Cardiac muscle cell (in vitro differentiated cells and primary cell): ENCODE measurements around the gene AANAT. TPM values are rescaled to one million over a fixed set of nuclear protein-coding genes. Genes with fewer than 3 reads are reported as not detected.

Source experiments
- DNase-seq, 2 donors: peaks; one replicate each; pipeline versions ENCODE4 v3.0.0 to v3.0.0-alpha.2; 2010 to 2017; ENCODE audit warnings: low read depth in 1 of 2, low spot score in 1 of 2
- H3K27ac ChIP-seq: fragments of 200-600 bp; sonication (generic); 2 replicates; pipeline ENCODE4 v1.5.1; 2016
- H3K27me3 ChIP-seq: fragments of 200-600 bp; sonication (generic); 2 replicates; pipeline ENCODE4 v1.6.0; 2016; ENCODE audit warnings: control low read depth
- H3K36me3 ChIP-seq: fragments of 200-600 bp; sonication (generic); 2 replicates; pipeline ENCODE4 v1.5.1; 2016; ENCODE audit warnings: control low read depth
- H3K4me1 ChIP-seq: fragments of 200-600 bp; sonication (generic); 2 replicates; pipeline ENCODE4 v1.8.1; 2017; ENCODE audit warnings: low read depth, mild to moderate bottlenecking, mixed run types
- H3K4me3 ChIP-seq: fragments of 200-600 bp; sonication (generic); 2 replicates; pipeline ENCODE4 v1.5.1; 2016; ENCODE audit warnings: mild to moderate bottlenecking
- H3K9me3 ChIP-seq: fragments of 200-600 bp; sonication (generic); 2 replicates; pipeline ENCODE4 v1.5.1; 2017; ENCODE audit warnings: low read depth, mild to moderate bottlenecking, control low read depth
- polyA plus RNA-seq: library from polyadenylated mRNA; unstranded; fragments of >200 nt; fragmentation: Nextera tagmentation; extraction: Ambion mirVana; gene quantifications from 2 replicates; pipeline ENCODE4 v1.2.1, GENCODE V29; 2016
- total RNA-seq: library from RNA; depleted of rRNA; stranded (reverse); fragments of >200 nt; gene quantifications from 2 replicates; pipeline ENCODE4 v1.2.3, GENCODE V29; 2016
- TF ChIP-seq, protein P1 (sequence below): IDR thresholded peaks from 2 replicates; pipeline ENCODE4 v1.5.1; 2012; ENCODE audit warnings: low read depth, mild to moderate bottlenecking, low read length

Gene AANAT
- total and polyA plus RNA-seq, 2 experiments from 2014 or later, result 0.33 to 2.1 TPM

DNA sequence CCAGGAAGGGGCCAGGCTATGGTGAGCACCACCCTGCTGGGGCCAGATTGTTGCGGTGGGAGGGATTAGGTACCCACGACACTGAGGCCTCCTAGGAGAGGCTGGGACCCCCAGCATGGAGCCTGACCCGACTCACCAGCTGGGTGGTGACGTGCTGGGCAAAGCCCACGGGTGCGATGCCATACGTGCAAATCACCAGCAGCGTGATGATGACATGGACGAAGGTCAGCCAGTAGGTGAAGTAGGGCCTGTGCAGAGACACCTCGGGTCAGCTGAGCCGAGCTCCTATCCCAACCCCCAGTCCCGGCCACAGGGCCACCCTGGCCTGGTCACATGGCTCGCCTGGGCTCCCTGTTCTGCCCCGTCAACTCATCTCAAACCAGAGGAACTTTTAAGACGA is 7.5 kb downstream of the AANAT start:
- H3K27me3 ChIP-seq, result no peaks in the 10 kb centered on the region
- no peak for DNase-seq
- TF ChIP-seq, protein P1, sequence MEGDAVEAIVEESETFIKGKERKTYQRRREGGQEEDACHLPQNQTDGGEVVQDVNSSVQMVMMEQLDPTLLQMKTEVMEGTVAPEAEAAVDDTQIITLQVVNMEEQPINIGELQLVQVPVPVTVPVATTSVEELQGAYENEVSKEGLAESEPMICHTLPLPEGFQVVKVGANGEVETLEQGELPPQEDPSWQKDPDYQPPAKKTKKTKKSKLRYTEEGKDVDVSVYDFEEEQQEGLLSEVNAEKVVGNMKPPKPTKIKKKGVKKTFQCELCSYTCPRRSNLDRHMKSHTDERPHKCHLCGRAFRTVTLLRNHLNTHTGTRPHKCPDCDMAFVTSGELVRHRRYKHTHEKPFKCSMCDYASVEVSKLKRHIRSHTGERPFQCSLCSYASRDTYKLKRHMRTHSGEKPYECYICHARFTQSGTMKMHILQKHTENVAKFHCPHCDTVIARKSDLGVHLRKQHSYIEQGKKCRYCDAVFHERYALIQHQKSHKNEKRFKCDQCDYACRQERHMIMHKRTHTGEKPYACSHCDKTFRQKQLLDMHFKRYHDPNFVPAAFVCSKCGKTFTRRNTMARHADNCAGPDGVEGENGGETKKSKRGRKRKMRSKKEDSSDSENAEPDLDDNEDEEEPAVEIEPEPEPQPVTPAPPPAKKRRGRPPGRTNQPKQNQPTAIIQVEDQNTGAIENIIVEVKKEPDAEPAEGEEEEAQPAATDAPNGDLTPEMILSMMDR, result no peak
- H3K4me3 ChIP-seq, result no peak overlapping the region
- no peaks in the 10 kb centered on the region for H3K4me1 ChIP-seq
- H3K9me3 ChIP-seq, result no peaks in the 10 kb centered on the region
- H3K27ac ChIP-seq, result no peak overlapping the region
- H3K36me3 ChIP-seq, result no peaks in the 10 kb centered on the region

GRCh38 chr17:76475302-76475701 is 7.9 kb downstream of the AANAT start:
- DNase-seq, result no peak
- no peaks in the 10 kb centered on the region for H3K27me3 ChIP-seq
- H3K4me1 ChIP-seq, result no peaks in the 10 kb centered on the region
- no peak overlapping the region for H3K27ac ChIP-seq
- H3K36me3 ChIP-seq, result no peaks in the 10 kb centered on the region
- TF ChIP-seq, protein P1, result no peak
- no peak overlapping the region for H3K4me3 ChIP-seq
- no peaks in the 10 kb centered on the region for H3K9me3 ChIP-seq

GRCh38 chr17:76476736-76477135 is 9.3 kb downstream of the AANAT start:
- H3K4me3 ChIP-seq, result no peak overlapping the region
- DNase-seq, result no peak
- H3K9me3 ChIP-seq, result no peaks in the 10 kb centered on the region
- H3K27ac ChIP-seq, result no peak overlapping the region
- H3K27me3 ChIP-seq, result no peaks in the 10 kb centered on the region
- TF ChIP-seq, protein P1, result no peak
- H3K36me3 ChIP-seq, result no peaks in the 10 kb centered on the region
- peaks cover 4% of the 10 kb centered on the region for H3K4me1 ChIP-seq

- H3K4me1 ChIP-seq, result peaks cover 4% of the 10 kb centered on the region
- H3K9me3 ChIP-seq, result no peaks in the 10 kb centered on the region
- DNase-seq, result no peak
- TF ChIP-seq, protein P1, result no peak
- no peaks in the 10 kb centered on the region for H3K27me3 ChIP-seq
- no peak overlapping the region for H3K27ac ChIP-seq
- H3K36me3 ChIP-seq, result no peaks in the 10 kb centered on the region
- H3K4me3 ChIP-seq, result no peak overlapping the region
Measured at GRCh38 chr17:76477576-76477975, 10.2 kb downstream of the AANAT start.

DNA sequence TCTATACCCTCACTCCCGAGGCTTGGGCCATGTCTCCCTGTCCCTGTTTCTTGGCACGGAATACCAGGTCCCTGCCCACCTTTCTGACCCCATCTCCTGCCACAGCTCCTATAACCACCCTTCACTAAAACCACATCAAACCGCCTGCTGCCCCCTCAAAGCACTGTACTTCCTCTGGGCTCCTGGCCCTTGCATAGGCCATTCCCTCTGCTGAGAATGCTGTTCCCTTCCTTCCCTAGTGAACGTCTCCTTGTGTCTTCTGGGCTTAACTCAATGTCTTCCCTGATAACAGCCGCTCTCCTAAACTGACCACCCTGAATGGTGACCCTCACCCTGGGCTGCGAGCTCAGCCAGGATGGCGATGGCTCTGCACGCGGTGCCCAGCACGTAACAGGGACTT is 10.7 kb downstream of the AANAT start:
- no peaks in the 10 kb centered on the region for H3K27me3 ChIP-seq
- no peak overlapping the region for H3K4me3 ChIP-seq
- H3K27ac ChIP-seq, result no peak overlapping the region
- no peak for DNase-seq
- TF ChIP-seq, protein P1, result no peak
- peaks cover 4% of the 10 kb centered on the region for H3K4me1 ChIP-seq
- H3K36me3 ChIP-seq, result no peaks in the 10 kb centered on the region
- H3K9me3 ChIP-seq, result no peaks in the 10 kb centered on the region
